Heart left ventricle (tissue), 16 donors: ENCODE data around the gene PPCDC. TPM values are rescaled to one million over a fixed set of nuclear protein-coding genes. Genes with fewer than 3 reads are reported as not detected.

Experiments
- ATAC-seq, 4 donors: fragments of 200-7000 bp; cut with Tn5 transposase; one replicate each; pipeline ENCODE4 v1.9.1; 2020 to 2022; ENCODE audit warnings: moderate library complexity in 4 of 4, mild to moderate bottlenecking in 3 of 4, moderate number of reproducible peaks in 1 of 4
- DNase-seq, 5 donors: peaks; one replicate each; pipeline ENCODE4 v3.0.0-alpha.2; 2020
- H3K27ac ChIP-seq, 12 donors: fragments of 200-600 bp; sonication (generic) in 4 of 12; one replicate each; pipeline versions ENCODE4 v1.5.0 to v1.8.0; 2016 to 2022; ENCODE audit warnings: mild to moderate bottlenecking in 2 of 12
- H3K27me3 ChIP-seq, 9 donors: fragments of 200-600 bp; sonication (generic) in 2 of 9; one replicate each; pipeline versions ENCODE4 v1.5.1 to v1.8.0; 2016 to 2022; ENCODE audit warnings: mild to moderate bottlenecking in 3 of 9
- H3K36me3 ChIP-seq, 9 donors: fragments of 200-600 bp; sonication (generic) in 2 of 9; one replicate each; pipeline versions ENCODE4 v1.5.0 to v1.8.0; 2018 to 2022; ENCODE audit warnings: mild to moderate bottlenecking in 2 of 9
- H3K4me1 ChIP-seq, 12 donors: fragments of 200-600 bp; sonication (generic) in 4 of 12; one replicate each; pipeline versions ENCODE4 v1.5.0 to v1.8.0; 2016 to 2022; ENCODE audit warnings: mild to moderate bottlenecking in 3 of 12
- H3K4me3 ChIP-seq, 12 donors: fragments of 200-600 bp; sonication (generic) in 4 of 12; one replicate each; pipeline versions ENCODE4 v1.5.0 to v1.8.0; 2017 to 2022; ENCODE audit warnings: mild to moderate bottlenecking in 9 of 12, moderate library complexity in 4 of 12
- H3K9me3 ChIP-seq, 12 donors: fragments of 200-600 bp; sonication (generic) in 4 of 12; one replicate each; pipeline versions ENCODE4 v1.5.0 to v1.8.0; 2016 to 2022; ENCODE audit warnings: mild to moderate bottlenecking in 1 of 12
- POLR2A ChIP-seq, 2 donors: fragments of 450-650 bp; IDR thresholded peaks; one replicate each; pipeline ENCODE4 v1.6.1; 2017; ENCODE audit warnings: antibody characterized with exemption in 2 of 2, mild to moderate bottlenecking in 2 of 2, moderate library complexity in 2 of 2
- WGBS, 4 donors: extraction: QIAGEN DNeasy Blood & Tissue Kit in 2 of 4; methylation state at CpG; one replicate each; pipeline versions ENCODE4 v1.1.5 to v1.1.7; 2013 to 2018; 5-methylcytosine and 5-hydroxymethylcytosine counted together
- intact Hi-C, 10 donors: fragments of 100-400 bp; cut with DNase I; formaldehyde crosslinking; loops; one replicate each; pipeline versions ENCODE4 v1.11.1 to v1.14.2; 2022
- polyA plus RNA-seq, 2 donors: library from polyadenylated mRNA; stranded (reverse); fragments of 200-250 nt; gene quantifications; one replicate each; pipeline ENCODE4 v1.2.3, GENCODE V29; 2013
- total RNA-seq, 9 donors: library from RNA; depleted of rRNA in 2 of 9; stranded (reverse); fragments of >200 nt in 2 of 9; fragmentation: NEBNext Ultra II Directional in 3 of 9; extraction: Animal tissue kit (Norgen Biotek cat#: 25700) in 3 of 9; gene quantifications; one replicate each; pipeline versions ENCODE4 v1.1.0 to v1.2.4, GENCODE V29; 2016 to 2023
- TF ChIP-seq, protein P1 (sequence below), 12 donors: fragments of 200-600 bp; sonication (generic) in 4 of 12; IDR thresholded peaks; one replicate each; pipeline versions ENCODE4 v1.5.0 to v1.8.0; 2018 to 2022; ENCODE audit warnings: antibody characterized with exemption in 12 of 12, mild to moderate bottlenecking in 5 of 12
- donor health status: ischemic (EF 13 %, LVEDD 7.1; RV severe dilation, severe dysfunction).
- donor health status: healthy with polysubstance abuse.
- donor health status: DM: no; HTN: yes; CAD: no.
- donor health status: DM: no; HTN: no; CAD: no.
- donor health status: ischemic (EF 25% LVEDD 6.9; RV normal size, moderate dysfunction).
- donor health status: ischemic (EF 25% LVEDD 5.7; RV mildly dilated, moderate dysfunction).
- donor health status: healthy.
- donor health status: DM: yes; HTN: yes; CAD: no.
- donor health status: ischemic (EF 35%, LVEDD 5.7; RV mildly dilated, moderate dysfunction).
- donor health status: nonischemic (EF 11% LVEDD 7.7; RV severe dilation, severe dysfunction).
- donor health status: DM: yes; HTN: yes; CAD: no.
- donor health status: PGD.
- donor health status: ischemic (EF 29% LVEDD 5.4; RV normal size, mild dysfunction).
- donor health status: nonischemic (EF 23%, LVEDD 6.1; RV moderate dilation, normal function).

PPCDC gene
- total and polyA plus RNA-seq, 11 donors = 3.6 to 13.0 (median 5.7) TPM

DNA sequence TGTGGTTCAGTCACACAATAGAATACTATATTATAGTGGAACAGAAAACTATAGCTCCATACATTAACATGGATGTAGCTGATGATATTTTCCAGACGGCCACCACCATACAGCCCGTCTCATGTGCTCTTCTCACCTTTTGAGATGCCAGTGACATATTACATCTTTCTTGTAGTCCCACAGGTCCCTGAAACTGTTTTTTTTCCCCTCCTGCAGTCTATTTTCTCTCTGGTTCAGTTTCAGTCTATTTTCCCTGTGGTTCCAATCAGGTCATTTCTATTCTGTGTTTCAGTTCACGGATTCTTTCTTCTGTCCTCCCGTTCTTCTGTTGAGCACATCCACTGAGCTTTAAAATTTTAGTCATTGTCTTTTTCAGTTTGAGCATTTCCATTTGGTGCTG, 72.2 kb downstream of the PPCDC start:
- Histone ChIP-seq H3K4me3 (no peak overlapping the region), H3K4me1 (peaks cover 0 to 3% (median 0%) of the 10 kb centered on the region in 12 donors), H3K27ac (no peak overlapping the region), H3K9me3 (no peaks in the 10 kb centered on the region), H3K27me3 (no peaks in the 10 kb centered on the region), H3K36me3 (no peaks in the 10 kb centered on the region)
- no peak for TF ChIP-seq POLR2A (IDR thresholded peaks at IDR 0.05)
- TF ChIP-seq, protein P1, sequence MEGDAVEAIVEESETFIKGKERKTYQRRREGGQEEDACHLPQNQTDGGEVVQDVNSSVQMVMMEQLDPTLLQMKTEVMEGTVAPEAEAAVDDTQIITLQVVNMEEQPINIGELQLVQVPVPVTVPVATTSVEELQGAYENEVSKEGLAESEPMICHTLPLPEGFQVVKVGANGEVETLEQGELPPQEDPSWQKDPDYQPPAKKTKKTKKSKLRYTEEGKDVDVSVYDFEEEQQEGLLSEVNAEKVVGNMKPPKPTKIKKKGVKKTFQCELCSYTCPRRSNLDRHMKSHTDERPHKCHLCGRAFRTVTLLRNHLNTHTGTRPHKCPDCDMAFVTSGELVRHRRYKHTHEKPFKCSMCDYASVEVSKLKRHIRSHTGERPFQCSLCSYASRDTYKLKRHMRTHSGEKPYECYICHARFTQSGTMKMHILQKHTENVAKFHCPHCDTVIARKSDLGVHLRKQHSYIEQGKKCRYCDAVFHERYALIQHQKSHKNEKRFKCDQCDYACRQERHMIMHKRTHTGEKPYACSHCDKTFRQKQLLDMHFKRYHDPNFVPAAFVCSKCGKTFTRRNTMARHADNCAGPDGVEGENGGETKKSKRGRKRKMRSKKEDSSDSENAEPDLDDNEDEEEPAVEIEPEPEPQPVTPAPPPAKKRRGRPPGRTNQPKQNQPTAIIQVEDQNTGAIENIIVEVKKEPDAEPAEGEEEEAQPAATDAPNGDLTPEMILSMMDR (IDR thresholded peaks at IDR 0.05) = no peak
- WGBS, 4 donors = 88 to 90% (median 88%) methylated on average over 4 of the region's 4 CpGs
- intact Hi-C loops = no loop called here
- ATAC-seq (no peak), DNase-seq (no peak)

DNA sequence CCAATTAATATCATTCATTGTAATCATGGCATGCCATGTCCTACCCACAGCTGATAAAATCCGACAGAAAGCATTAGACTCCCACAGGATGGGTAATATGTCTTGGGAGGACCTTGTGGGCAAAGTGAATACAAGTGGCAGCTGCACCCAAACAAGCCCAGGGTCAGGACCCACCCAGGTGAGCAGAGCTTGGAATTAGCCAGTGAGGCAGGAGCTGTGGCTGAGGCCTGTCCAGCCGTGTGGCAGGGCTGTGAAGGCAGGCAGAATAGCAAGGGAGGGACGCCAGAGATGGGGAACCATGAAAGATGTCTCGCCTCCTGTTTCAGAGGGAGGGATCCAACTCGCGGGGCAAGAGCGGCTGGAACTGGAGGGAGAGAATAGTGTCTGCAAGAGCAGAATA, 74.5 kb downstream of the PPCDC start:
- no peak for DNase-seq
- Histone ChIP-seq H3K36me3 (no peaks in the 10 kb centered on the region), H3K27me3 (no peaks in the 10 kb centered on the region), H3K4me3 (no peak overlapping the region), H3K9me3 (no peaks in the 10 kb centered on the region), H3K4me1 (no peaks in the 10 kb centered on the region), H3K27ac (no peak overlapping the region)
- ATAC-seq = no peak
- intact Hi-C loops = no loop called here
- 76 to 92% (median 87%) methylated on average over 7 of the region's 7 CpGs for WGBS, 4 donors
- TF ChIP-seq, protein P1 (IDR thresholded peaks at IDR 0.05) = no peak
- no peak for TF ChIP-seq POLR2A (IDR thresholded peaks at IDR 0.05)

DNA sequence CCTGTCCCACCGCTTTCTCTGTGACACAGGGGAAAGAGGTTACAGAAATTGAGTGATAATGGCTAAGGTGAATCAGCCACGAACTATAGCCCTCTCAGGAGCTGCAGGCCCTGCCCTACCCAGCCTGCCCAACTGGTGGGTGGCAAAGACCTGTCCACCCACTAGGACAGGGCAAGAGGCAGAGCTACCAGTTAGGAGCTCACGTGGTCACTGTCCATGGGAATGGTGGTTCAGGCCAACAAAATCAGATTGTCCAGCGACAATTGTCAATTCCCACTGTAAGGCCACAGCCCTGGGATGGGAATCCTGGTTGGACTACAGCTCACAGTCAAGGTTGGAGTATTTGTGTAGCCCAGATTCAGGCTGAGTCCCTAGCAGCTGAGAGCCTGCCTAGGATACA, 75.0 kb downstream of the PPCDC start:
- H3K27ac ChIP-seq = no peak overlapping the region
- 84 to 98% (median 96%) methylated on average over 4 of the region's 4 CpGs for WGBS, 4 donors
- no peak for ATAC-seq
- TF ChIP-seq POLR2A (IDR thresholded peaks at IDR 0.05) = no peak
- TF ChIP-seq, protein P1 (IDR thresholded peaks at IDR 0.05) = no peak
- intact Hi-C loops = no loop called here
- no peak for DNase-seq
- no peak overlapping the region for H3K4me3 ChIP-seq
- no peaks in the 10 kb centered on the region for H3K4me1 ChIP-seq
- H3K27me3 ChIP-seq = no peaks in the 10 kb centered on the region
- H3K9me3 ChIP-seq = no peaks in the 10 kb centered on the region
- no peaks in the 10 kb centered on the region for H3K36me3 ChIP-seq

Other genes starting within 250 kb of the PPCDC start
- gene CSK, start 241.5 kb upstream of the PPCDC start, total RNA-seq = 10 to 100 TPM; 19.1 to 66.7 (median 28.4) TPM
- 10 to 100 TPM; 23.9 to 24.7 TPM for gene CSK, start 241.5 kb upstream of the PPCDC start, polyA plus RNA-seq
- 10 to 100 TPM in 2 of 9 donors, 1 to 10 TPM in 5, under 1 TPM in 2; 0.19 to 16.3 (median 7.8) TPM for gene LMAN1L, start 210.8 kb upstream of the PPCDC start, total RNA-seq
- 1 to 10 TPM in 1 of 2 donors, not detected in 1; 5.8 TPM for gene LMAN1L, start 210.8 kb upstream of the PPCDC start, polyA plus RNA-seq
- gene CPLX3, start 197.0 kb upstream of the PPCDC start, total RNA-seq = 1 to 10 TPM in 5 of 9 donors, under 1 TPM in 1, not detected in 3; 0.14 to 3.3 (median 2.0) TPM
- gene CPLX3, start 197.0 kb upstream of the PPCDC start, polyA plus RNA-seq = 1 to 10 TPM in 1 of 2 donors, under 1 TPM in 1; 0.06 to 1.5 TPM
- gene ULK3, start 180.4 kb upstream of the PPCDC start, total RNA-seq = 10 to 100 TPM; 22.6 to 39.3 (median 29.5) TPM
- 10 to 100 TPM; 28.0 to 29.3 TPM for gene ULK3, start 180.4 kb upstream of the PPCDC start, polyA plus RNA-seq
- gene SCAMP2, start 150.2 kb upstream of the PPCDC start, total RNA-seq = 10 to 100 TPM; 34.9 to 84.8 (median 46.0) TPM
- gene SCAMP2, start 150.2 kb upstream of the PPCDC start, polyA plus RNA-seq = 10 to 100 TPM; 25.1 to 90.5 TPM
- gene MPI, start 133.5 kb upstream of the PPCDC start, total RNA-seq = 10 to 100 TPM; 22.4 to 85.7 (median 59.3) TPM
- 10 to 100 TPM; 28.9 to 44.2 TPM for gene MPI, start 133.5 kb upstream of the PPCDC start, polyA plus RNA-seq
- gene FAM219B, start 116.7 kb upstream of the PPCDC start, total RNA-seq = 100 to 1,000 TPM in 3 of 9 donors, 10 to 100 TPM in 6; 37.0 to 110 (median 88.8) TPM
- gene FAM219B, start 116.7 kb upstream of the PPCDC start, polyA plus RNA-seq = 10 to 100 TPM; 31.3 to 39.0 TPM
- gene COX5A, start 85.5 kb upstream of the PPCDC start, total RNA-seq = 1,000 to 10,000 TPM in 5 of 9 donors, 100 to 1,000 TPM in 4; 754 to 1,537 (median 1,120) TPM
- gene COX5A, start 85.5 kb upstream of the PPCDC start, polyA plus RNA-seq = 1,000 to 10,000 TPM; 1,480 to 2,918 TPM
- gene RPP25, start 66.8 kb upstream of the PPCDC start, total RNA-seq = 1 to 10 TPM; 1.1 to 5.8 (median 2.1) TPM
- gene RPP25, start 66.8 kb upstream of the PPCDC start, polyA plus RNA-seq = 1 to 10 TPM; 1.6 to 4.0 TPM
- 1 to 10 TPM; 1.7 to 7.1 (median 4.2) TPM for gene SCAMP5, start 28.0 kb upstream of the PPCDC start, total RNA-seq
- 1 to 10 TPM in 1 of 2 donors, under 1 TPM in 1; 0.91 to 7.4 TPM for gene SCAMP5, start 28.0 kb upstream of the PPCDC start, polyA plus RNA-seq
- 10 to 100 TPM in 8 of 9 donors, 1 to 10 TPM in 1; 10.0 to 26.1 (median 13.9) TPM for gene C15orf39, start 178.3 kb downstream of the PPCDC start, total RNA-seq
- gene C15orf39, start 178.3 kb downstream of the PPCDC start, polyA plus RNA-seq = 10 to 100 TPM in 1 of 2 donors, 1 to 10 TPM in 1; 6.5 to 11.9 TPM
- not detected for gene GOLGA6C, start 234.7 kb downstream of the PPCDC start, total RNA-seq
- gene GOLGA6C, start 234.7 kb downstream of the PPCDC start, polyA plus RNA-seq = not detected